IPS-15b (cell line): Measurements from ENCODE around the gene FRMD4B.

Source experiments
- H3K27me3 ChIP-seq: one replicate; pipeline ENCODE4 v1.6.1; 2013; ENCODE audit warnings: low read length; ENCODE audit not compliant: control insufficient read depth, insufficient read depth
- H3K36me3 ChIP-seq: one replicate; pipeline ENCODE4 v1.6.1; 2013; ENCODE audit warnings: low read length; ENCODE audit not compliant: control insufficient read depth, insufficient read depth
- H3K4me1 ChIP-seq: one replicate; pipeline ENCODE4 v1.6.1; 2013; ENCODE audit warnings: mild to moderate bottlenecking, low read length; ENCODE audit not compliant: control insufficient read depth, insufficient read depth
- H3K4me3 ChIP-seq: one replicate; pipeline ENCODE4 v1.5.1; 2013; ENCODE audit warnings: low read depth, low read length
- H3K9ac ChIP-seq: one replicate; pipeline ENCODE4 v1.6.1; 2013; ENCODE audit warnings: low read depth, mild to moderate bottlenecking, low read length
- H3K9me3 ChIP-seq: one replicate; pipeline ENCODE4 v1.6.1; 2013; ENCODE audit warnings: mild to moderate bottlenecking, low read length; ENCODE audit not compliant: control insufficient read depth, insufficient read depth

The FRMD4B gene

GRCh38 chr3:69378112-69378802 is 7.6 kb downstream of the FRMD4B start:
- Histone ChIP-seq H3K27me3 (no peaks in the 10 kb centered on the region), H3K36me3 (no peaks in the 10 kb centered on the region), H3K9ac (no peak overlapping the region), H3K9me3 (no peaks in the 10 kb centered on the region), H3K4me1 (no peaks in the 10 kb centered on the region), H3K4me3 (no peak overlapping the region)

- no peaks in the 10 kb centered on the region for H3K27me3 ChIP-seq
- H3K9ac ChIP-seq: no peak overlapping the region
- H3K36me3 ChIP-seq: no peaks in the 10 kb centered on the region
- H3K4me1 ChIP-seq: no peaks in the 10 kb centered on the region
- H3K9me3 ChIP-seq: no peaks in the 10 kb centered on the region
- H3K4me3 ChIP-seq: no peak overlapping the region
Measured at GRCh38 chr3:69377262-69377661, 8.6 kb downstream of the FRMD4B start.

GRCh38 chr3:69376731-69377130 is 9.2 kb downstream of the FRMD4B start:
- no peaks in the 10 kb centered on the region for H3K36me3 ChIP-seq
- no peaks in the 10 kb centered on the region for H3K27me3 ChIP-seq
- no peaks in the 10 kb centered on the region for H3K4me1 ChIP-seq
- H3K4me3 ChIP-seq: no peak overlapping the region
- H3K9me3 ChIP-seq: no peaks in the 10 kb centered on the region
- H3K9ac ChIP-seq: no peak overlapping the region

- Histone ChIP-seq H3K36me3 (no peaks in the 10 kb centered on the region), H3K27me3 (no peaks in the 10 kb centered on the region), H3K4me3 (no peak overlapping the region), H3K4me1 (no peaks in the 10 kb centered on the region), H3K9me3 (no peaks in the 10 kb centered on the region), H3K9ac (no peak overlapping the region)
Measured at GRCh38 chr3:69371816-69372215, 14.1 kb downstream of the FRMD4B start.

GRCh38 chr3:69370901-69371301 is 15.0 kb downstream of the FRMD4B start:
- Histone ChIP-seq H3K4me3 (no peak overlapping the region), H3K9me3 (no peaks in the 10 kb centered on the region), H3K9ac (no peak overlapping the region), H3K4me1 (no peaks in the 10 kb centered on the region), H3K27me3 (no peaks in the 10 kb centered on the region), H3K36me3 (no peaks in the 10 kb centered on the region)

- Histone ChIP-seq H3K9me3 (no peaks in the 10 kb centered on the region), H3K9ac (no peak overlapping the region), H3K4me1 (no peaks in the 10 kb centered on the region), H3K27me3 (no peaks in the 10 kb centered on the region), H3K4me3 (no peak overlapping the region), H3K36me3 (no peaks in the 10 kb centered on the region)
Measured at GRCh38 chr3:69370156-69370883, 15.6 kb downstream of the FRMD4B start.

GRCh38 chr3:69368129-69368741 is 17.7 kb downstream of the FRMD4B start:
- Histone ChIP-seq H3K9me3 (no peaks in the 10 kb centered on the region), H3K9ac (no peak overlapping the region), H3K4me3 (no peak overlapping the region), H3K27me3 (no peaks in the 10 kb centered on the region), H3K36me3 (no peaks in the 10 kb centered on the region), H3K4me1 (no peaks in the 10 kb centered on the region)

- Histone ChIP-seq H3K4me3 (no peak overlapping the region), H3K9ac (no peak overlapping the region)
Measured at GRCh38 chr3:69367586-69367985, 18.3 kb downstream of the FRMD4B start.

GRCh38 chr3:69364354-69364753 is 21.5 kb downstream of the FRMD4B start:
- H3K27me3 ChIP-seq: no peaks in the 10 kb centered on the region
- no peaks in the 10 kb centered on the region for H3K36me3 ChIP-seq
- no peaks in the 10 kb centered on the region for H3K9me3 ChIP-seq
- H3K4me3 ChIP-seq: no peak overlapping the region
- no peak overlapping the region for H3K9ac ChIP-seq
- no peaks in the 10 kb centered on the region for H3K4me1 ChIP-seq

More at GRCh38 chr3:69367586-69367985, 18.3 kb downstream of the FRMD4B start:
- no peaks in the 10 kb centered on the region for H3K36me3 ChIP-seq
- no peaks in the 10 kb centered on the region for H3K27me3 ChIP-seq
- no peaks in the 10 kb centered on the region for H3K9me3 ChIP-seq
- no peaks in the 10 kb centered on the region for H3K4me1 ChIP-seq

GRCh38 chr3:69360690-69361089 is 25.2 kb downstream of the FRMD4B start:
- Histone ChIP-seq H3K4me3 (no peak overlapping the region), H3K9ac (no peak overlapping the region), H3K4me1 (no peaks in the 10 kb centered on the region), H3K9me3 (no peaks in the 10 kb centered on the region), H3K27me3 (no peaks in the 10 kb centered on the region), H3K36me3 (no peaks in the 10 kb centered on the region)

GRCh38 chr3:69359916-69360315 is 26.0 kb downstream of the FRMD4B start:
- Histone ChIP-seq H3K4me3 (no peak overlapping the region), H3K4me1 (no peaks in the 10 kb centered on the region), H3K36me3 (no peaks in the 10 kb centered on the region), H3K27me3 (no peaks in the 10 kb centered on the region), H3K9ac (no peak overlapping the region), H3K9me3 (no peaks in the 10 kb centered on the region)
